Calu3 (cell line): Measurements from ENCODE around the gene DCC. TPM values are rescaled to one million over a fixed set of nuclear protein-coding genes. Genes with fewer than 3 reads are reported as not detected.

ENCODE experiments used
- BruUV-seq: library from RNA; stranded (reverse); fragments of 400-500 nt; replicated peaks from 2 replicates; lab custom pipeline; 2021; lab: Mats Ljungman, UMichigan
- CTCF ChIA-PET: fragments of 300-600 bp; sonication (Branson Sonifier 250); formaldehyde crosslinking; loops from one replicate; lab custom pipeline; 2022; ENCODE audit warnings: antibody characterized with exemption; lab: Charles Lee
- DNase-seq: peaks from one replicate; pipeline ENCODE4 v3.0.0; 2022
- H3K27ac Mint-ChIP-seq: one replicate; pipeline ENCODE4 v1.8.0; 2022; ENCODE audit warnings: mixed read lengths; ENCODE audit not compliant: unreplicated experiment
- H3K27me3 Mint-ChIP-seq: one replicate; pipeline ENCODE4 v1.8.0; 2022; ENCODE audit warnings: mixed read lengths; ENCODE audit not compliant: unreplicated experiment
- H3K36me3 Mint-ChIP-seq: one replicate; pipeline ENCODE4 v1.8.0; 2022; ENCODE audit warnings: mild to moderate bottlenecking, moderate library complexity, mixed read lengths; ENCODE audit not compliant: insufficient read depth, unreplicated experiment
- H3K4me1 Mint-ChIP-seq: one replicate; pipeline ENCODE4 v1.8.0; 2022; ENCODE audit warnings: mild to moderate bottlenecking, low read depth, mixed read lengths; ENCODE audit not compliant: unreplicated experiment
- H3K4me3 Mint-ChIP-seq: one replicate; pipeline ENCODE4 v1.8.0; 2022; ENCODE audit warnings: mild to moderate bottlenecking, low read depth, moderate library complexity, mixed read lengths; ENCODE audit not compliant: unreplicated experiment
- H3K9me3 Mint-ChIP-seq: one replicate; pipeline ENCODE4 v1.8.0; 2022; ENCODE audit warnings: low read depth, mixed read lengths; ENCODE audit not compliant: unreplicated experiment
- intact Hi-C: fragments of 100-400 bp; cut with micrococcal nuclease; formaldehyde crosslinking; loops from one replicate; pipeline ENCODE4 v1.10.0; 2022; ENCODE audit not compliant: unreplicated experiment
- total RNA-seq: library from RNA; stranded (reverse); gene quantifications from 2 replicates; pipeline ENCODE4 v1.2.3, GENCODE V29; 2022
- TF ChIP-seq, protein P1 (sequence below): fragments of 200-600 bp; IDR thresholded peaks from one replicate; pipeline ENCODE4 v1.8.0; 2022; ENCODE audit warnings: antibody characterized with exemption; ENCODE audit not compliant: unreplicated experiment

Gene DCC
- total RNA-seq, 1 experiment from 2014 or later, result not detected

DNA sequence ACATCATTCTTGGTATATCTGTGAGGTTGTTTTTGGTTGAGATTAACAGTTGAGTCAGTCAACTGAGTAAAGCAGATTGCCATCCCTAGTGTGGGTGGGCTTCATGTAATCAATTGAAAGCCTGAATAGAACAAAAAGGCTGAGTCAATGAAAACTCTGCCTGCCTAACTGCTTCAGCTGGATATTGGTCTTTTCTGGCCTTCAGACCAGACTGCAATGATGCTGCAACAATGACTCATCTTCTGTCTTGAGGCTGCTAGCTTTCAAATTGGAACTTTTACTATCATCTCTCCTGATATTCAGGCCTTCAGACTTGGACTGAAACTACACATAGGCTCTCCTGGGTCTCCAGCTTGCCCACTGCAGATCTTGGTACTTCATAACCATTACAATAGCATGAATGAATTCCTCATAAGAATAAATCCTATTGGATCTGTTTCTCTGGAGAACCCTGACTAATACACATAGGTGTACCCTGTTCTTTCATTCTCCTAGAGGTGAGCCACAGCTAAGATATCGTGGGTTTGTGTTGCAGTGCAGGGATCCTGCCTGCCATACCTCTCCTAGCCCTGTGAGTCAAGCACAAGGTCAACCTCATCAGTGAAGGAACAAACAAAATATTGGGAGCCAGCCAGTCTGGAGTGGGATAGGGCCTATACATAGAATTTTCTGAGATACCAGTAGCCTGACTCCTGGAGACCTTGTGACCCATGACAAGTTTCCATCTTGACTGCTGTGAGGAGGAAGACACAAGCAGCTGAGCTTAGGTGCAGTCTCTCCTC is 473.8 kb downstream of the DCC start:
- TF ChIP-seq, protein P1, sequence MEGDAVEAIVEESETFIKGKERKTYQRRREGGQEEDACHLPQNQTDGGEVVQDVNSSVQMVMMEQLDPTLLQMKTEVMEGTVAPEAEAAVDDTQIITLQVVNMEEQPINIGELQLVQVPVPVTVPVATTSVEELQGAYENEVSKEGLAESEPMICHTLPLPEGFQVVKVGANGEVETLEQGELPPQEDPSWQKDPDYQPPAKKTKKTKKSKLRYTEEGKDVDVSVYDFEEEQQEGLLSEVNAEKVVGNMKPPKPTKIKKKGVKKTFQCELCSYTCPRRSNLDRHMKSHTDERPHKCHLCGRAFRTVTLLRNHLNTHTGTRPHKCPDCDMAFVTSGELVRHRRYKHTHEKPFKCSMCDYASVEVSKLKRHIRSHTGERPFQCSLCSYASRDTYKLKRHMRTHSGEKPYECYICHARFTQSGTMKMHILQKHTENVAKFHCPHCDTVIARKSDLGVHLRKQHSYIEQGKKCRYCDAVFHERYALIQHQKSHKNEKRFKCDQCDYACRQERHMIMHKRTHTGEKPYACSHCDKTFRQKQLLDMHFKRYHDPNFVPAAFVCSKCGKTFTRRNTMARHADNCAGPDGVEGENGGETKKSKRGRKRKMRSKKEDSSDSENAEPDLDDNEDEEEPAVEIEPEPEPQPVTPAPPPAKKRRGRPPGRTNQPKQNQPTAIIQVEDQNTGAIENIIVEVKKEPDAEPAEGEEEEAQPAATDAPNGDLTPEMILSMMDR, result no peak
- DNase-seq, result no peak
- Mint-ChIP-seq H3K4me1 (no peaks in the 10 kb centered on the region), H3K36me3 (no peaks in the 10 kb centered on the region), H3K4me3 (no peak overlapping the region), H3K27me3 (no peaks in the 10 kb centered on the region), H3K9me3 (peaks cover 3% of the 10 kb centered on the region), H3K27ac (no peak overlapping the region)
- CTCF ChIA-PET, result no interaction called here
- BruUV-seq, result no TSS peak
- intact Hi-C loops, result no loop called here

DNA sequence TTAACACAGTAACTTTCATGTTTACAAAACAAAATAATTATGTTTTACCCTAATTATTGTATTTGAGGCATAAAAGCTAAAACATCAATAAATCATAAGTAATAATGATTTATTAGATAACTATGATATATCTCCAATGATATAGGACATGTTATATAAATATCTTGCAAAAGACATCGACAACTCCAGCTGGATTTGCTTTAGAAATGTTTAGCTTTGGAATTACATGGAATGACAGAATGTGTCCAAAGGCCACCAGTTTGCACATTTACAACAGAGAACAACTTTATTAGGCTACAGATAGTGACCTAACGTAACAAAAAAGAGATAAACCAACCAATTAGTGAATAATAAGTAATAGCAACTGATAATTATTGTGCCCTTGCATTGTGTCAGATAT is 475.7 kb downstream of the DCC start:
- intact Hi-C loops, result no loop called here
- H3K27ac Mint-ChIP-seq, result no peak overlapping the region
- H3K27me3 Mint-ChIP-seq, result no peaks in the 10 kb centered on the region
- BruUV-seq, result no TSS peak
- CTCF ChIA-PET, result interaction anchor here (0.7 kb wide), 1 partner anchor 604 kb away, joined by 3 read pairs; no protein-coding TSS in a partner anchor
- TF ChIP-seq, protein P1, result no peak
- no peaks in the 10 kb centered on the region for H3K36me3 Mint-ChIP-seq
- no peaks in the 10 kb centered on the region for H3K9me3 Mint-ChIP-seq
- H3K4me3 Mint-ChIP-seq, result no peak overlapping the region
- H3K4me1 Mint-ChIP-seq, result no peaks in the 10 kb centered on the region
- DNase-seq, result no peak

DNA sequence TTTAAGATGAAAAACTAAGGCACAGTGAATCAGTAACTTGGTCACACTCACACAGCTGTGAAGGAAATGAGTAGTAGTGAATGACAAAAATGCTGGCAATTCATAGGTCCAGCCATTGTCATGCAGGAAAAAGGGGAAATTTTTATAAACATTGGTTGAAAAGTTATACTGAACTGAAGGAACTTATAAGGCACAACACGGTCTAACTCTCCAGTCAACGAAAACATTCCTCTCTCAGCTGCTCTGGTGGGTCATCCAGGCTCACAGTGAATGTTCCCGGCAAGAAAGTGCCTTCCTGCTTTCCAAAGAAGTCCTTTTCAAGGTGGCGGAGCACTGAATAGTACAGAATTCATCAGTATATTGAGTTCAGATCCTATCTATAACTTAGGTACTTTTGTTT is 476.1 kb downstream of the DCC start:
- no TSS peak for BruUV-seq
- DNase-seq, result no peak
- no peaks in the 10 kb centered on the region for H3K36me3 Mint-ChIP-seq
- H3K27ac Mint-ChIP-seq, result no peak overlapping the region
- no peaks in the 10 kb centered on the region for H3K27me3 Mint-ChIP-seq
- CTCF ChIA-PET, result no interaction called here
- H3K4me1 Mint-ChIP-seq, result no peaks in the 10 kb centered on the region
- no peak overlapping the region for H3K4me3 Mint-ChIP-seq
- intact Hi-C loops, result no loop called here
- TF ChIP-seq, protein P1, result no peak
- peaks cover 3% of the 10 kb centered on the region for H3K9me3 Mint-ChIP-seq

DNA sequence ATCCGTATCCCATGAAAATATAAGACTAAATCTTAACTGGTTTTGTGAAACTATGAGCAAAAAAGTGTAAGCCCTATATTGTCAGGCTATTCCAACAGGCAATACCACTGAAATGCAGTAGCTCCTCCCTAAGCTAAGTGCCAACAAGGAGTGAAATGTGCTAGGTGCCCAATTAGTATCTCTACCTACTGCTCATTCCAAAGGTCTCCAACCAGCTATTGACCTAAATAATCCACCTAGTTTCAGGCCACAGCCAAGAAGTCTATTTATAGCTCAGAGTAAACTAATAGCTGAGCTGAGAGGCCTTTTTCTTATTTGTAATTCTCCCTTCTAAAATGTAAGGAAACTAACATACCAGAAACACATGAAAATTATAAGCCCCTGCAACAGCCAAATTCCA is 482.2 kb downstream of the DCC start:
- H3K4me1 Mint-ChIP-seq, result no peaks in the 10 kb centered on the region
- H3K27me3 Mint-ChIP-seq, result no peaks in the 10 kb centered on the region
- H3K4me3 Mint-ChIP-seq, result no peak overlapping the region
- no peak for DNase-seq
- H3K9me3 Mint-ChIP-seq, result peaks cover 4% of the 10 kb centered on the region
- H3K27ac Mint-ChIP-seq, result no peak overlapping the region
- TF ChIP-seq, protein P1, result no peak
- CTCF ChIA-PET, result no interaction called here
- no TSS peak for BruUV-seq
- H3K36me3 Mint-ChIP-seq, result no peaks in the 10 kb centered on the region
- intact Hi-C loops, result no loop called here
